Measurements from ENCODE around the gene STRN. TPM values are rescaled to one million over a fixed set of nuclear protein-coding genes. Genes with fewer than 3 reads are reported as not detected.
A peak's percentile ranks its signal among the peaks of the same experiment; 100 is the strongest.

Gene STRN
- total RNA-seq, 1 donor from 2014 or later = 33.1 TPM

DNA sequence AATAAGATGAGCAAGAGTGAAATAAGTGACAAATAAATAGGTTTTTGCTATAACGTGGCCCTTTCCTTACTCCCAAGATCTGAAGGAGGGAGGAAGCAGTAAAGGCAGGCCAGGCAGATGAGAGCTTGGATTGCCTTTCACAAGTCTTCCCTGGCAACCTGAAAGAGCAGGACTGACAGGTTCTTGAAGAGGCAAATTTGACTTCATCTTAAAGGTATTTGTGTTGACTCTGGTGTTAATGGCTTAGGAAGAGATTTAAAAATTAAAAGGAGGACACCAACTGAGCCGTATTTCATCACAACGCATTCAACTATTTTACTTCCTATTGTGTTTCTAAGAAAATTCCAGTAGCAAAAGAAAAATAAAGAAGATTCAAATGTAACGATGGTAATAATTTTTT, 3.2 kb downstream of the STRN start:
- Histone ChIP-seq H3K4me1 (peaks cover 26% of the 10 kb centered on the region), H3K27ac (no peak overlapping the region), H3K27me3 (no peaks in the 10 kb centered on the region), H3K4me3 (no peak overlapping the region), H3K36me3 (no peaks in the 10 kb centered on the region), H3K9me3 (no peaks in the 10 kb centered on the region)
- TF ChIP-seq, protein P1, sequence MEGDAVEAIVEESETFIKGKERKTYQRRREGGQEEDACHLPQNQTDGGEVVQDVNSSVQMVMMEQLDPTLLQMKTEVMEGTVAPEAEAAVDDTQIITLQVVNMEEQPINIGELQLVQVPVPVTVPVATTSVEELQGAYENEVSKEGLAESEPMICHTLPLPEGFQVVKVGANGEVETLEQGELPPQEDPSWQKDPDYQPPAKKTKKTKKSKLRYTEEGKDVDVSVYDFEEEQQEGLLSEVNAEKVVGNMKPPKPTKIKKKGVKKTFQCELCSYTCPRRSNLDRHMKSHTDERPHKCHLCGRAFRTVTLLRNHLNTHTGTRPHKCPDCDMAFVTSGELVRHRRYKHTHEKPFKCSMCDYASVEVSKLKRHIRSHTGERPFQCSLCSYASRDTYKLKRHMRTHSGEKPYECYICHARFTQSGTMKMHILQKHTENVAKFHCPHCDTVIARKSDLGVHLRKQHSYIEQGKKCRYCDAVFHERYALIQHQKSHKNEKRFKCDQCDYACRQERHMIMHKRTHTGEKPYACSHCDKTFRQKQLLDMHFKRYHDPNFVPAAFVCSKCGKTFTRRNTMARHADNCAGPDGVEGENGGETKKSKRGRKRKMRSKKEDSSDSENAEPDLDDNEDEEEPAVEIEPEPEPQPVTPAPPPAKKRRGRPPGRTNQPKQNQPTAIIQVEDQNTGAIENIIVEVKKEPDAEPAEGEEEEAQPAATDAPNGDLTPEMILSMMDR (IDR thresholded peaks at IDR 0.05) = no peak
- intact Hi-C loops (cut with DNase I) = no loop called here
- ATAC-seq (no peak), DNase-seq (no peak)

- DNase-seq (no peak), ATAC-seq (no peak)
- Histone ChIP-seq H3K4me1 (peaks cover 19% of the 10 kb centered on the region), H3K36me3 (no peaks in the 10 kb centered on the region), H3K4me3 (no peak overlapping the region), H3K27ac (no peak overlapping the region), H3K27me3 (no peaks in the 10 kb centered on the region), H3K9me3 (no peaks in the 10 kb centered on the region)
- TF ChIP-seq, protein P1 (IDR thresholded peaks at IDR 0.05) = no peak
- intact Hi-C loops (cut with DNase I) = no loop called here
Measured at GRCh38 chr2:36960773-36961172, 5.6 kb downstream of the STRN start.

DNA sequence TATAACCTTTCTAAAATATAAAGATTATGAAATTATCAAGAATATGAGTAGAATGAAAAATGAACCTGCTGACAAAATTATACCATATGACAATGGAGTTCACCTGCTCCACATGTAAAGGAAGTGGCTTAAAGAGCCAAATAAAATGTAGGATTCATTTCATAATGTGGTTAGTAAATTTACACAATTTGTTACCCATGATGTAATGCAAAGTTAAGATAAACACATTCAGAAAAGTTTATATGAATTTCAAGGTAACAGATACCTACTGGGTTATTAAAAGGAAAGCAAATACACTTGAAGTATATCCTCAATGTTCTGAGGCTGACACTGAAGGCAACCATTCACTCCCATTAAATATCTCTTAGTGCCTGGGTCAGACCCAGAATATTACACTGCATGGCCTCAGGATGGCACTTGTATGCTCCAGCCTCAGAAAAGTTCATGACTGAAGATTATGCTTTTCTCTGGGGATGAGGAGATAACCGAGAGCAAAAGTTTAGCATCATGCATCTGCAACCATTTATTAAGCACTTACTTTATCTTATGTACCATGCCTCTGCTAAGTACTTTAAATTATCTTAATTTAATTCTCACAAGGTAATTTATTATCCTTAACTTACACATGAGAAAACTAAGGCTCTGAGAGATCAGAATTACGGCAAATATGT, 6.2 kb downstream of the STRN start:
- Histone ChIP-seq H3K9me3 (no peaks in the 10 kb centered on the region), H3K27ac (no peak overlapping the region), H3K4me1 (peaks cover 14% of the 10 kb centered on the region), H3K27me3 (no peaks in the 10 kb centered on the region), H3K4me3 (no peak overlapping the region), H3K36me3 (no peaks in the 10 kb centered on the region)
- DNase-seq = no peak
- ATAC-seq = no peak
- intact Hi-C loops (cut with DNase I) = no loop called here
- TF ChIP-seq, protein P1 (IDR thresholded peaks at IDR 0.05) = no peak

DNA sequence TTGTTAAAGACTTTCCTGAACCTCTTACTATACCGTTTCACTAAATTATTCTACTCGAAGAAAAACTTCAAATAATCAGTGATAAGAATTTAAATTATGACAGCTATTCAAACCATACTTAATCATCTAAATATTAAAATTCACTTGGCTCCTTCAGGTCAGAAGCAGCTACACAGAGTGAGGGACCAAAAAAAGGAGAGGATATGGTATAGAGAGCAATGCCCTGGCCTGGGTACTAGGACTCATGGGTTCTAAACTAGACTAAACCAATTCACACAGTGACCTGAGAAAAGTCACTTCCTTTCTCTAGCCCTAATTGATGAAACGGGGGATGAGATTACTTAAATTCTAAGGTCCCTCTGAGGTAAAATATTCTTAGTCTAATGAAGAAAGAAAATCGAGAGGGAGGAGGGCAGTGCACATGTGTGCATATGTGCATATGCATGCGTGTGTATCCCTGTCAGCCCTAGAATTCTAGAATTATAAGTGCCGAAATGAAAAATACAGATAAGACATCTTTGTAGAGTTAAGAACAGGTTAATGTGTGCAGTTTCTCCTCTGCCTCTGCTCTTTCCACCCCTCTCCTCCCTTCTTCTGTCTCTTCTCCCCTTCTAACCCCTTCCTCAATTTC, 11.2 kb downstream of the STRN start:
- Histone ChIP-seq H3K9me3 (no peaks in the 10 kb centered on the region), H3K27me3 (no peaks in the 10 kb centered on the region), H3K36me3 (no peaks in the 10 kb centered on the region), H3K27ac (no peak overlapping the region), H3K4me3 (no peak overlapping the region), H3K4me1 (peaks cover 14% of the 10 kb centered on the region)
- TF ChIP-seq, protein P1 (IDR thresholded peaks at IDR 0.05) = no peak
- intact Hi-C loops (cut with DNase I) = no loop called here
- no peak for DNase-seq
- no peak for ATAC-seq

DNA sequence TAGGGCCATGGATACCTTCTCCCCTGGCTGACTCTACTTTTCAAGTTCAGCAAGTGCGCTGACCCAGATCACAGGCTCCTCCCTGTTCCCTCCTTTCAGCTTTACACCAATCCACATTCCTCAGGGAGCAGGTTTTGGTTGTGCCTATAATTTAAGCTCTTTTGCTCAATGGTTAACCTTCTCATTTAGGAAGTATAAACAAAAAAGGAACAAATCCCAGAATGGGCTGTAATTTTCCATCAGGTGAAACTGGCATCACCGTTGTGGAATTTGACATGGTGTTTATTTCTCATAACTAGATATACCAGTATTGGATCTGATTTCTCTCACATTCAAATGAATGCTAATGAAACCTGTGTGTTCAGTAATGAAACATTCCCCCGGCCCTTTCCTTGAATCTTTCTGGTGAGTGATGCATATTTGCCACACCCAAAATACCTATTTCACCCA, 13.6 kb downstream of the STRN start:
- Histone ChIP-seq H3K27me3 (no peaks in the 10 kb centered on the region), H3K9me3 (no peaks in the 10 kb centered on the region), H3K27ac (no peak overlapping the region), H3K4me1 (peaks cover 14% of the 10 kb centered on the region), H3K36me3 (no peaks in the 10 kb centered on the region), H3K4me3 (no peak overlapping the region)
- TF ChIP-seq, protein P1 (IDR thresholded peaks at IDR 0.05) = no peak
- DNase-seq (no peak), ATAC-seq (peak; percentile 60)
- intact Hi-C loops (cut with DNase I) = no loop called here

Data from upper lobe of right lung (tissue), 1 donor.